Osteocyte (in vitro differentiated cells): ENCODE results near the gene HOXD12. TPM values are rescaled to one million over a fixed set of nuclear protein-coding genes. Genes with fewer than 3 reads are reported as not detected.

ENCODE experiments used
- DNase-seq: peaks from one replicate; pipeline ENCODE4 v3.0.0; 2021; ENCODE audit warnings: mixed read lengths; ENCODE audit not compliant: unreplicated experiment; ENCODE audit errors: extremely low spot score
- H3K27ac Mint-ChIP-seq: one replicate; pipeline ENCODE4 v1.8.0; 2021; ENCODE audit warnings: mild to moderate bottlenecking, mixed read lengths; ENCODE audit not compliant: unreplicated experiment
- H3K27me3 Mint-ChIP-seq: one replicate; pipeline ENCODE4 v1.8.0; 2021; ENCODE audit warnings: mixed read lengths; ENCODE audit not compliant: unreplicated experiment
- H3K36me3 Mint-ChIP-seq: one replicate; pipeline ENCODE4 v1.8.0; 2021; ENCODE audit warnings: mixed read lengths; ENCODE audit not compliant: unreplicated experiment
- H3K4me1 Mint-ChIP-seq: one replicate; pipeline ENCODE4 v1.8.0; 2021; ENCODE audit warnings: mixed read lengths; ENCODE audit not compliant: unreplicated experiment
- H3K4me3 Mint-ChIP-seq: one replicate; pipeline ENCODE4 v1.8.0; 2021; ENCODE audit warnings: mild to moderate bottlenecking, moderate library complexity, mixed read lengths; ENCODE audit not compliant: unreplicated experiment
- H3K9me3 Mint-ChIP-seq: one replicate; pipeline ENCODE4 v1.8.0; 2021; ENCODE audit warnings: mixed read lengths; ENCODE audit not compliant: unreplicated experiment
- CTCF ChIP-seq: fragments of 200-600 bp; sonication (generic); IDR thresholded peaks from 2 replicates; pipeline ENCODE4 v1.5.0; 2021; ENCODE audit warnings: antibody characterized with exemption, mild to moderate bottlenecking, moderate library complexity
- total RNA-seq: library from RNA; stranded (reverse); gene quantifications from 2 replicates; pipeline ENCODE4 v1.2.1, GENCODE V29; 2021

HOXD12 gene
- total RNA-seq, 1 donor from 2014 or later, result not detected

GRCh38 chr2:176098366-176099158 is 1.0 kb upstream of the HOXD12 start:
- Mint-ChIP-seq H3K27me3 (peaks cover 94% of the 10 kb centered on the region), H3K9me3 (no peaks in the 10 kb centered on the region), H3K4me1 (peaks cover 24% of the 10 kb centered on the region), H3K4me3 (no peak overlapping the region), H3K36me3 (no peaks in the 10 kb centered on the region), H3K27ac (no peak overlapping the region)
- peak; percentile 81 for DNase-seq
- TF ChIP-seq CTCF, result no peak

GRCh38 chr2:176099159-176099727 is 352 bp upstream of the HOXD12 start:
- no peaks in the 10 kb centered on the region for H3K36me3 Mint-ChIP-seq

GRCh38 chr2:176100547-176101140 is 1.0 kb downstream of the HOXD12 start:
- DNase-seq, result no peak
- Mint-ChIP-seq H3K4me3 (no peak overlapping the region), H3K36me3 (no peaks in the 10 kb centered on the region), H3K27me3 (peaks cover 94% of the 10 kb centered on the region), H3K9me3 (no peaks in the 10 kb centered on the region), H3K27ac (no peak overlapping the region), H3K4me1 (peaks cover 29% of the 10 kb centered on the region)
- no peak for TF ChIP-seq CTCF

More at GRCh38 chr2:176099159-176099727, 352 bp upstream of the HOXD12 start:
- Mint-ChIP-seq H3K4me1 (peaks cover 21% of the 10 kb centered on the region), H3K4me3 (no peak overlapping the region), H3K27me3 (peaks cover 94% of the 10 kb centered on the region), H3K9me3 (no peaks in the 10 kb centered on the region), H3K27ac (no peak overlapping the region)
- no peak for DNase-seq
- TF ChIP-seq CTCF, result no peak

GRCh38 chr2:176101216-176101830 is 1.7 kb downstream of the HOXD12 start:
- no peak for TF ChIP-seq CTCF
- Mint-ChIP-seq H3K36me3 (no peaks in the 10 kb centered on the region), H3K4me1 (peaks cover 33% of the 10 kb centered on the region), H3K4me3 (no peak overlapping the region), H3K9me3 (no peaks in the 10 kb centered on the region), H3K27me3 (peaks cover 95% of the 10 kb centered on the region), H3K27ac (no peak overlapping the region)
- no peak for DNase-seq

GRCh38 chr2:176101842-176102241 is 2.2 kb downstream of the HOXD12 start:
- DNase-seq, result no peak
- TF ChIP-seq CTCF, result no peak
- Mint-ChIP-seq H3K9me3 (no peaks in the 10 kb centered on the region), H3K36me3 (no peaks in the 10 kb centered on the region), H3K4me3 (no peak overlapping the region), H3K27ac (no peak overlapping the region), H3K4me1 (peaks cover 30% of the 10 kb centered on the region), H3K27me3 (peaks cover 92% of the 10 kb centered on the region)
